Mammary epithelial cell (primary cell): ENCODE data around the gene SCARF1.

Source experiments
- EZH2 ChIP-seq: IDR thresholded peaks from 2 replicates; pipeline ENCODE4 v1.6.1; 2012; ENCODE audit warnings: low read length, inconsistent platforms, borderline replicate concordance
- TF ChIP-seq, protein P1 (sequence below), 2 donors: IDR thresholded peaks in 1 of 2; conservative IDR thresholded peaks in 1 of 2; 2 replicates each; pipeline ENCODE4 v1.5.1; 2011 to 2012; ENCODE audit warnings: inconsistent platforms in 2 of 2, low read length in 2 of 2, mild to moderate bottlenecking in 2 of 2, control low read depth in 1 of 2, low read depth in 1 of 2; ENCODE audit not compliant: insufficient read depth in 1 of 2; ENCODE audit errors: extremely low read depth in 1 of 2

DNA sequence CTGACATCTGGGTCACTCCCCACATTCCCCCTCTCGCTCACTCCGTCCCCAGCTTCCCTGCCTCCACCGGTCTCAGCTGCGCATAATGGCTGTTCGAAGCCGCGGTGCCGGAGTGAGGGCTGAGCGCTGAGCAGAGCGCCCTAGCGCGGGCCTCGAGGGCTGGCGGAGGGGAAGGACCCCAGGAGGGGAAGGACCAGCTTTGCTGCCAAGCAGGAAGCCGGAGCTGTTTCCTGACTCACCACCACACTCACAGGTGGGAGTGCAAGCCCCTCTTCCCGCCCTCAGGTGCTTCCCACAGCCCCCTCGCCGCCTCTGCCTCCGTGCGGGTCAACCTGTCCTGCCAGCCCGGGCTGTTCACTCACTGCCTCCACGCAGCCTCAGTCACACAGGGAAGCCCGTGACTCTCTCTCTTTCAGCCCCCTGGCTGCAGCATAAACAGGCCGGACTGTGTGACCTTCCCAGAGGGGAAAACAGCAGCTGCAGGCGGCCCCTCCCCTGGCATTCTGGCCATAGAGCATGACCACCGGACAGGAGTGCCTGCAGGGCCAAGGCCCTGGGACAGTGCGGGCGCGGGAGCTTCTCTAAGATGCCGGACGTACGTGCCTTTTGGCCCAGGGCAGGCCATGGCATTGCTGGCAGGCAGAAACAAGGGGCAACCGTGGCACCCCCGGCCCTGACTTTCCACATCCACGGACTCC lies 40.6 kb downstream of the SCARF1 start:
- TF ChIP-seq, protein P1, sequence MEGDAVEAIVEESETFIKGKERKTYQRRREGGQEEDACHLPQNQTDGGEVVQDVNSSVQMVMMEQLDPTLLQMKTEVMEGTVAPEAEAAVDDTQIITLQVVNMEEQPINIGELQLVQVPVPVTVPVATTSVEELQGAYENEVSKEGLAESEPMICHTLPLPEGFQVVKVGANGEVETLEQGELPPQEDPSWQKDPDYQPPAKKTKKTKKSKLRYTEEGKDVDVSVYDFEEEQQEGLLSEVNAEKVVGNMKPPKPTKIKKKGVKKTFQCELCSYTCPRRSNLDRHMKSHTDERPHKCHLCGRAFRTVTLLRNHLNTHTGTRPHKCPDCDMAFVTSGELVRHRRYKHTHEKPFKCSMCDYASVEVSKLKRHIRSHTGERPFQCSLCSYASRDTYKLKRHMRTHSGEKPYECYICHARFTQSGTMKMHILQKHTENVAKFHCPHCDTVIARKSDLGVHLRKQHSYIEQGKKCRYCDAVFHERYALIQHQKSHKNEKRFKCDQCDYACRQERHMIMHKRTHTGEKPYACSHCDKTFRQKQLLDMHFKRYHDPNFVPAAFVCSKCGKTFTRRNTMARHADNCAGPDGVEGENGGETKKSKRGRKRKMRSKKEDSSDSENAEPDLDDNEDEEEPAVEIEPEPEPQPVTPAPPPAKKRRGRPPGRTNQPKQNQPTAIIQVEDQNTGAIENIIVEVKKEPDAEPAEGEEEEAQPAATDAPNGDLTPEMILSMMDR (conservative IDR thresholded peaks at IDR 0.05 in 1 of 2, IDR thresholded peaks at IDR 0.05 in 1 of 2; ENCODE audit: extremely low read depth in 1 of 2, insufficient read depth in 1 of 2, low read depth in 1 of 2, low read length in 2 of 2) = no peak
- TF ChIP-seq EZH2 = no peak
